Activated T-cell treated with anti-CD3 and anti-CD28 coated beads, Interleukin-2, amount 50 U/mL, for 4 hours (primary cell): ENCODE measurements around the gene DIPK1B. TPM values are rescaled to one million over a fixed set of nuclear protein-coding genes. Genes with fewer than 3 reads are reported as not detected.

ENCODE experiments used
- ATAC-seq, 2 donors: fragments of 200-7000 bp; cut with Tn5 transposase; one replicate each; pipeline ENCODE4 v1.10.0; 2021
- DNase-seq: peaks from one replicate; pipeline ENCODE4 v3.0.0-alpha.2; 2020
- H3K27me3 Mint-ChIP-seq: one replicate; pipeline ENCODE4 v1.8.0; 2021; ENCODE audit warnings: low read depth, mixed read lengths
- H3K36me3 Mint-ChIP-seq: one replicate; pipeline ENCODE4 v1.8.0; 2022; ENCODE audit warnings: mixed read lengths; ENCODE audit not compliant: insufficient read depth
- H3K4me1 Mint-ChIP-seq: one replicate; pipeline ENCODE4 v1.8.0; 2021; ENCODE audit warnings: low read depth, mixed read lengths
- H3K4me3 Mint-ChIP-seq: one replicate; pipeline ENCODE4 v1.8.0; 2021; ENCODE audit warnings: mild to moderate bottlenecking, moderate library complexity, mixed read lengths
- H3K9me3 Mint-ChIP-seq: one replicate; pipeline ENCODE4 v1.8.0; 2021; ENCODE audit warnings: mixed read lengths
- total RNA-seq, 3 donors: library from RNA; stranded (reverse); gene quantifications; one replicate each; pipeline ENCODE4 v1.2.1, GENCODE V29; 2021

Gene DIPK1B
- under 1 TPM in 2 of 3 donors, not detected in 1; 0.16 to 0.18 TPM for total RNA-seq

DNA sequence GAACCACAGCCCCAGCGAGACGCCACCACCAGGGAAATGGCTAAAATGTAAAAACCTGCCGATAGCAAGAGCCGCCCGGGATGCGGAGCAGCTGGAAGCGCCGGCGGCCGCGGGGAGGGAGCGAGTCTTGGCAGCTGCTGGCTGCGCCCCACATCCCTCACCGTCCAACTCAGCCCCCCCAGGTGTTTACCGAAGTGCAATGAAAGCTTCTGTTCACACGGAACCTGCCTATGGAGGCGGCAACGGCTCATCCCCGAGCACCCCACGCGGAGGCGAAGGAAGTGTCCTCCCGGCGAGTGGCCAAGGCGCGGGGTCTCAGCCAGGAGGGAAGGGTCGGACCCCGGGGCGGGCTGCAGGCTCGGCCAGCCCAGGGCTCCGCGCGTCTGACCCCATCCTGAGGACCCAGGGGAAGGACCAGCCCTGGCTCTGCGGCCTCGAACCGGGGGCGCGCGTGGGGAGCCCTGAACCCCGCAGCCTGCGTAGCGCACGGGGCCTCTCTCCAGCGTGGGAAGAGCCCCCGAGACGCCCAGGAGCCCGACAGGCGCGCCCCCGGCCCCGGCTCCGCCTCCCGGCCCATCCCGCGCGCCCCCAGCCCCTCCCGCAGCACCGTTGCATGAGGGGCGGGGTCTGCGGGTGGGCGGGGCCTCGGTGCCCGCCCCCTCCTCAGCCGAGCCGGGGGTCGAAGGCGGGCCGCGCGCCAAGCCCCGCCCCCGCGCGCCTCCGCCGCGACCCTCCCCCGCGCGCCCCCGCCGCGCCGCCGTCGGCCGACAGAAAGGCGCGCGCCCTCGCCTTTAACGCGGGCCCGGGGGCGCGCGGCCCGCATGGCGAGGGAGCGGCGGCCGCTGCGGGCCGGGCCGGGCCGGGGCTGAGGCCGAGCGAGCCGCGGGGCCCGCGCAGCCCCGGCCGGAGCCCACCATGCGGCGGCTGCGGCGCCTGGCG, at the start of gene DIPK1B:
Gene DIPK1B (plus strand): TSS at position 822 of the 939 bp plus-strand sequence. CDS start 94 bp downstream, at position 916.
- DNase-seq (no peak), ATAC-seq (peak; percentile 37 to 57)
- Mint-ChIP-seq H3K4me1 (peaks cover 5% of the 10 kb centered on the region), H3K9me3 (no peaks in the 10 kb centered on the region), H3K36me3 (no peaks in the 10 kb centered on the region), H3K4me3 (peak within 1 kb of the TSS; percentile 57), H3K27me3 (peaks cover 45% of the 10 kb centered on the region)

DNA sequence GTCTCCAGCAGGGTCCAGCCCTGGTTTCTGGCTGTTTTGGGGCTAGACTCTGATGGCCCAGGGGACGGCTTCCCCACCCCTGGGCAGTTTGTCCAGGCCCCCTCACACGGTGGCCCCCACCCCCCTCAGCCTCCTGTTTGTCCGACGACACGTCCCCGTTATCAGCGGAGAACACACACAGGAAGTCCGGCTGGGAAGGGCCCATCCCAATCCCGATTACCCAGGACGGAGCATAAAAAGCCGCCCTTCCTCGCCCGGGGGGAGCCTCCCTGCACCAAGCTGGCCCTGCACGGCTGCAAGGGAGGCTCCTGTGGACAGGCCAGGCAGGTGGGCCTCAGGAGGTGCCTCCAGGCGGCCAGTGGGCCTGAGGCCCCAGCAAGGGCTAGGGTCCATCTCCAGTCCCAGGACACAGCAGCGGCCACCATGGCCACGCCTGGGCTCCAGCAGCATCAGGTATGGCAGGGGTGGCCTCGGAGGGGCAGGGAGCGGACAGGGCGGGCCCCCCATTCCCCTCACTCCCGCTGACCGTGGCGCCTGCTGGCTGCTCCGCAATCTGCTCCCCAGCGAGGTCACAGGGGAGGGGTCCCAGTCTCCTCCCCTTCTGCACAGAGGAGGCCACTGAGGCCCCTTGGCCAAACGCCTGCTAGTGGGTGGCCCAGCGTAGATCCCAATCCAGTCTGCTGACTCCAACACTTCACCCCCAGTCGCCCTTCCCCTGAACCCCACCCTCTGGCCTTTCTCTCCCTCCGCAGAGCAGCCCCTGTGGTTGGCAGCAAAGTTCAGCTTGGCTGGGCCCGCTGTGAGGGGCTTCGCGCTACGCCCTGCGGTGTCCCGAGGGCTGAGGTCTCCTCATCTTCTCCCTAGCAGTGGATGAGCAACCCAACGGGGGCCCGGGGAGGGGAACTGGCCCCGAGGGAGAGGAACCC, 49.5 kb upstream of the DIPK1B start, which contains the start of gene EGFL7:
Gene EGFL7 (plus strand): TSS at position 261 of the 926 bp plus-strand sequence. CDS start 5,367 bp downstream, outside the sequence.
- peaks cover 10% of the 10 kb centered on the region for H3K4me1 Mint-ChIP-seq
- peaks cover 24% of the 10 kb centered on the region for H3K27me3 Mint-ChIP-seq
- no peak for DNase-seq
- H3K4me3 Mint-ChIP-seq: no peak within 1 kb of the TSS
- no peaks in the 10 kb centered on the region for H3K9me3 Mint-ChIP-seq
- ATAC-seq: no peak
- no peaks in the 10 kb centered on the region for H3K36me3 Mint-ChIP-seq

DNA sequence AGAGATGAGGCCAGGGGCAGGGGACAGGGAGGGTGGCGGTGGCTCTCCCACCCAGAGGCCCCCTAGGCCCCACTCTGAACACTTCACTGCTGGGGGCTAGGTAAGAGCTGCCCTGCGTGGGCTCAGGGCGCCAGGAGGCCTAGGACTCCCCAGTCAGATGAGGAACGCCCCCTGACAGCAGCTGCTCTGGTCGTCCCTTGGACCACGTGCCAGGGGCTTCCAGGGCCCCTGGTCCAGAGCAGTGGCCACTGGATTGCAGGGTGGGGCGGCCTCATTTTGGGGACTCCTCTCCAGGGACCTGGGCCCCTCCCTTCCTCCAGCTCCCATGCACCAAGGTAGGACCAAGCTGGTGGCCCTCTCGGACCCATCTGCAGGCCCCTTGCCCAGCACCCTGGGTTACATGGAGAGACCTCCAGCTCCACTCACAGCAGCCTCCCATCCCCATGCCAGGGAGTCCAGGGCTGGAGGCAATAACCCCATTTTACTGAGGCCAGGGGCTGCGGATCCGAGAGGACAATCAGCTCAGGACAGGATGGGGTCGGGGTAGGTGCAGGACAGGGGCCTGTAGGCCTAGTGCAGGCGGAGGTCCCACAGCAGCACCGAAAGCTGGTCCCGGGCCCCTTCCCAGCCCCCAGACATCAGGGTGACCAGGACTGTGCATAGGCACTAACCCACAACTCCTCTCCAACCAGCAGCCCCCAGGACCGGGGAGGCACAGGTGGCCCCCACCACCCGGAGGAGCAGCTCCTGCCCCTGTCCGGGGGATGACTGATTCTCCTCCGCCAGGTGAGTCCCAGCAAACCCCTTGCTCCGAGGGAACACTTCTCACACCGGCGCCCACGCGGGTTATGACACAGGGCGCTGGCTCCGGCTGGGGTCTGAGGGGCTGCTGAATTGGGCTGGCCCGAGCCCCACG, 48.1 kb upstream of the DIPK1B start:
- DNase-seq (no peak), ATAC-seq (no peak)
- H3K9me3 Mint-ChIP-seq: no peaks in the 10 kb centered on the region
- peaks cover 5% of the 10 kb centered on the region for H3K4me1 Mint-ChIP-seq
- H3K4me3 Mint-ChIP-seq: peak overlapping the region; percentile 75
- no peaks in the 10 kb centered on the region for H3K36me3 Mint-ChIP-seq
- H3K27me3 Mint-ChIP-seq: peaks cover 22% of the 10 kb centered on the region

DNA sequence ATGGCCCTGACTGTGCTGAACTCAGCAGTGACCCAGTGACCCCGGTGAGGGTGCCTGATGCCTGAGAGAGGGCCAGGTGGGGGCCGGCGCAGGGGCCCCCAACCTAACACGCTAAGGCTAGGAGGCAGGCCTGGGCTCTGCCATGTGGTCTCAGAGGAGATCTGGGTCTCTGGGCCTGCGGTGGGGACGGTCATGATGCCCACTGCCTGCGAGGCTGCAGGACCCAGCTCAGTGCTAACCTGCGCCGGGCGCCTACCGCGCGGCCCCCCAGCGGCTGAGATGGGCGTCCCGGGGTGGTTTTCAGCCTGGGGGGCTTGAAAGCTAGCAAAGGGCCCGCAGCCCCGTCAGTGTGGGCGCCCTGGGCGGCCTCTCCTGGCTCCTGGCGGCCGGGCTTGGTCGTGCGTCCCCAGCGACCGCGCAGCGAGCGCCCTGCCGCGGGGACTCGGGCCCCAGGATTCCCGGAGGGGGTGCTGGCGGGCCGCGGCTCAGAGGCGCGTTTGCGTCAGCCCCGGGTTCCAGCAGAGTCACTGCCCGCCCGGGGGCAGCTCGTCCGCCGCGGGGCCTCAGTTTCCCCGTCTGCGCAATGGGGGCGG, 47.2 kb upstream of the DIPK1B start:
- Mint-ChIP-seq H3K27me3 (peaks cover 25% of the 10 kb centered on the region), H3K9me3 (no peaks in the 10 kb centered on the region), H3K4me1 (peaks cover 5% of the 10 kb centered on the region), H3K4me3 (peak overlapping the region; percentile 75), H3K36me3 (no peaks in the 10 kb centered on the region)
- no peak for DNase-seq
- peak; percentile 55 to 58 for ATAC-seq

DNA sequence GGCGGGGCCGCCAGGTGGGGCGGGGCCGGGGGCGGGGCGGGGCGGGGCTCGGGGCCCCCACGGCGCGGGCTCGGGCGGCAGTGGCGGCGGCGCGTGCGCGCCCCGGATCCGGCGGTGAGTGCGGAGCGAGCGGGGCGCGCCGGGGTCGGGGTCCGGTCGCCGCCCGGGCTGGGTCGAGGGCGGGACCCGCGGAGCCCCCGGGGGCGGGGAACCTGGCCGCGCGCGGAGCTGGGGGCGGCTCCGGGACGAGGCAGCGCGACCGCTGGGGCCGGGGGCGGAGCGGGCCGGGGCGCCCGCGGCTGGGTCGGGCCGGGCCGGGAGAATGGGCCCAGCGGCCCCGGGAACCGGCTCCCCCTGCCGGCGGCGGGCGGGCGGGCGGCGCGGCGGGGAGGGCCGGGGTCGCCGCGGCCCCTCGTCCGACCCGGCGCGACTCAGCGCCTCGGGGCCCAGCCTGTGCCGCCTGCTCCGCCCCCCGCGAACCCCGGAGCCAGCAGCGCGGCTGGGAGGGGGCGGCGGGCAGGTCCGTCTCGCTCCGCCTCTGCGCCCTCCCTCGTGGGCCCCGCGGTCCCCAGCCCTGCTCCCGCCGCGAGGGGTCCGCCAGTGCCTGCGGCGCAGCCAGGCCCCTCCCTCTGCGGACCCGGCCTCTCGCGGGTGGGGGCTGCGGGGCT, 46.5 kb upstream of the DIPK1B start:
- peak; percentile 60 to 62 for ATAC-seq
- Mint-ChIP-seq H3K4me1 (peaks cover 5% of the 10 kb centered on the region), H3K9me3 (no peaks in the 10 kb centered on the region), H3K27me3 (peaks cover 25% of the 10 kb centered on the region), H3K4me3 (no peak overlapping the region), H3K36me3 (no peaks in the 10 kb centered on the region)
- DNase-seq: no peak

DNA sequence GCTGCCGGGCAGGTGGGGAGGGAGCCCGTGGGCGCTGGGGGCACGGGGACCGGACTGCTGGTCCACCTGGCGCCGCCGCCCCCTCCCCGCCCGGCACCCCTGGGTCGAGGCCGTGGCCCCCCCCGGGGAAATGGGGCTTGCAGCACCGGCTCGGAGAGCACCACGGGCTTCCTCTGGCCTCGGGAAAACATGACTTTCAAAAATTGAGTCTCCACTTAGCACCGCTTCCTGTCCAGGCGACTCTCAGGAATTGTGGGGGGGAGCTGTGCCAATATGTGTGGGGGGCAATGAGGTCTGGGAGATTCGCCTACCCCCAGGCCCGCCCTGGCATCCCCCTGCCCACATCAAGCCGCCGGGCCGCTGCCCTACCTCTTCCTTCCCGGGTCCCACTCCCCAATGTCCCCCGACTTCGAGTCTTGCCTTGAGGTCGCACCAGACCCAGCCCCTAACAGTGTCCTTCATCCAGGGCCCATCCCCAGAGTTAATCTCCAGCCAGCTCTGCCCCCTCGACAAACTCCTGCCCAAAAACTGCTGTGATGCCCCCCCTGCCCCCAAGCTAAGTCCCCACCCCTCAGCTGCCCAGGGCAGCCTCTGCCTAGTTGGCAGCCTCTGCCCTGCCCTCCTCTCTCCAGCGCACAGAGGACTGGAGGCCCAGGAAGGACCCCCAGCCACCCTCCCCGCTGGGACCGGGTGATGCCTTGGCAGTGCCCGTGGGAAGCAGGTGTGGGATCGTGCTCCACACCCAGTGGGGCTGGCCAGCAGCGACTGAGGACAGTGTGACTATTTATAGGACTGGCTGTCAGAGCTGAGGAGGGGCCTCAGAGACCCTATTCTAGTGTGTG, 45.8 kb upstream of the DIPK1B start:
- peaks cover 25% of the 10 kb centered on the region for H3K27me3 Mint-ChIP-seq
- H3K36me3 Mint-ChIP-seq: no peaks in the 10 kb centered on the region
- no peak for ATAC-seq
- peak overlapping the region; percentile 56 for H3K4me3 Mint-ChIP-seq
- H3K4me1 Mint-ChIP-seq: peaks cover 5% of the 10 kb centered on the region
- no peak for DNase-seq
- no peaks in the 10 kb centered on the region for H3K9me3 Mint-ChIP-seq

DNA sequence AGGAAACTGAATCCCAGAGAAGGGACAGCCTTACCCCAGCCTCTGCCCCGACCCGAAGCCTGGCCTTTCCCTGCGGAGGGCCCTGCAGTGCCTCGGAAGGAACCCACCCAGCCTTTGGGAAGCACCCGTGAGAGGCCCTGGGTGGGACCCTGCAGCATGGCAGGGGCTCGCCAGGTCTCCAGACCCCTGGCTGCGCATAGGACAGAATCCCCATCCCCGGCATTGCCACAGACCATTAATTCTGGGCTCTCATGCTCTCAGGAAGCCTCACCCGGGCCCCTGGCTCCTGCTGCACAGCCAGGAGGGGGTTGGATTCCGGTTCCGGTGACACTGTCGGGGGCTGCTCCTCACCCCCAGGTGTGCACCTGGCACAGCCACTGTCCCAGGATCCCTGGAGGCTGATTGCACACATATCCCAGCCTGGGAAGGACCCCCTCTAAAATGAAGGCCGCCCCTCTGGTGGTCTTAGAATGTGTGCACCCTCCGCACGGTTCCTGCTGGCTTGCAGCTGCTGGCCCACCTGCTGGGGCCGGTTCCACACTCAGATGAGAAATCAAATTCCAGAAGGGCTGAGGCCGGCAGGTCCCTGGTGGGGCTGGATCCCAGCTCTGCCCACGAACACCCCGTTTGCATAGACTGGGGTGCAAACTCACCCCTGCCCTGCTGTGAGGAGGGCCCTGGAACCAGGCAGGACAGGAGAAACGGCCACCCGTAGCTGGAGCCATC, 45.0 kb upstream of the DIPK1B start:
- DNase-seq: no peak
- no peaks in the 10 kb centered on the region for H3K36me3 Mint-ChIP-seq
- H3K9me3 Mint-ChIP-seq: no peaks in the 10 kb centered on the region
- H3K27me3 Mint-ChIP-seq: peaks cover 25% of the 10 kb centered on the region
- peaks cover 5% of the 10 kb centered on the region for H3K4me1 Mint-ChIP-seq
- no peak overlapping the region for H3K4me3 Mint-ChIP-seq
- no peak for ATAC-seq

DNA sequence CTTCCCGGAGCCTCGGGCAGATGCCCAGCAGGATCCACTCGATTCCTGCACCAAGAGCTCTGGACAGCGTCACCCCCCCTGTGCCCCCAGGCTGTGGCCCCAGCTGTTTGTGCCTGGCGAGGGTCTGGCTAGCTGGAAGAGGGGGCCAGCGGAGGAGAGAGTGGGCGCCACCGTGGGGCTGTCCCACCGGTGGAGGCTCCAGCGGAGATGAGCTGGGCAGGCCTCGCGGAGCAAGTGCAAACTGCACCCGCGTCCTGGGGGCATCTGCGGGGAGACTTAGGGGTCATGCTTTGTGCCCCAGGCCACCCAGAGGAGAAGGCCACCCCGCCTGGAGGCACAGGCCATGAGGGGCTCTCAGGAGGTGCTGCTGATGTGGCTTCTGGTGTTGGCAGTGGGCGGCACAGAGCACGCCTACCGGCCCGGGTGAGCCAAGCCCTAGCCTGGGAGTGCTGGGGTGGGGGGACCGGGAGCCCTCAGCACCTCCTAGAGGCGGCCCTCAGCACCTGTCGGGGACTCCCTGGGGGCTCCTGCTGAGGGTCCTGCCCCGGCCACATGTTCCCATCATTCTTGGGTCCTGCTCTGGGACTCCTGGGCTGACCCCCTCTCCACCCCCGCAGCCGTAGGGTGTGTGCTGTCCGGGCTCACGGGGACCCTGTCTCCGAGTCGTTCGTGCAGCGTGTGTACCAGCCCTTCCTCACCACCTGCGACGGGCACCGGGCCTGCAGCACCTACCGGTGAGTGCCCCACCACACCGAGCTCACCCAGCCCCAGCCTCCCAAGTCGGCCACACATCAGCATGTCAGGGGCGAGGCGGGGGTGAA, 44.2 kb upstream of the DIPK1B start:
- H3K9me3 Mint-ChIP-seq: no peaks in the 10 kb centered on the region
- H3K4me1 Mint-ChIP-seq: peaks cover 5% of the 10 kb centered on the region
- no peaks in the 10 kb centered on the region for H3K36me3 Mint-ChIP-seq
- H3K27me3 Mint-ChIP-seq: peaks cover 24% of the 10 kb centered on the region
- H3K4me3 Mint-ChIP-seq: no peak overlapping the region
- DNase-seq (no peak), ATAC-seq (no peak)

DNA sequence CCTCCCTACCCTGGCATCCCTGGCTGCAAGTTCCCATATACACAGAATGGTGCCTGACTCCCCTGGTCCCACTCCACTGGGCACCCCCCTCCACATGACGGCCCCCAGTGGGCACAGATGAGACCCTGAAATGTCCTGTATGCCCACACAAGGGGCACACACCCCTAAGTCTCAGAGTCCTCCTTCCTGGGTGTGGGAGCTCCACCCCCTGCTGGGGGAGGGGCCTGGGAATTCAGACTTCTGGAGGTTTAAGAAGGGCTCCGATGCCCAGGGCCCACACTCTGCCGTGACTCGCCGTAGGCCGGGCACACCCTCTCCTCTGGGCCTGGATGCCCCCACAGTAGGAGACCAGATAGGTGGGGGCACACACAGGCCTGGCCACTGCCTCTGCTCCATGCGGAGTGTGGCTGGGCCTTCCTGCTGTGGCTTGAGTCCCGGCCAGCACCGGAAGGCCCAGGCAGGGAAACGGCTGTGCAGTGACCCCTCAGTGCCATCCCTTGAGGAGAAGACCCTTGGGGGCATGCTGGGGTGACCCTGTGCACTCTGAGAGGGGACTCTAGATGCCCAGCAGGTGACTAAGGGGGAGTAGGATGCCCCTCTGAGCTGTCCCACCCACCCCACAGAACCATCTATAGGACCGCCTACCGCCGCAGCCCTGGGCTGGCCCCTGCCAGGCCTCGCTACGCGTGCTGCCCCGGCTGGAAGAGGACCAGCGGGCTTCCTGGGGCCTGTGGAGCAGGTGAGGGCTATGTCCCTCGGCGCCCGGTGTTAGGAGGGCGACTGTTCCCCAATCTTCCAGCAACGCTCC, 43.2 kb upstream of the DIPK1B start:
- Mint-ChIP-seq H3K4me3 (no peak overlapping the region), H3K4me1 (peaks cover 5% of the 10 kb centered on the region), H3K9me3 (no peaks in the 10 kb centered on the region), H3K27me3 (peaks cover 20% of the 10 kb centered on the region), H3K36me3 (no peaks in the 10 kb centered on the region)
- DNase-seq (no peak), ATAC-seq (no peak)

DNA sequence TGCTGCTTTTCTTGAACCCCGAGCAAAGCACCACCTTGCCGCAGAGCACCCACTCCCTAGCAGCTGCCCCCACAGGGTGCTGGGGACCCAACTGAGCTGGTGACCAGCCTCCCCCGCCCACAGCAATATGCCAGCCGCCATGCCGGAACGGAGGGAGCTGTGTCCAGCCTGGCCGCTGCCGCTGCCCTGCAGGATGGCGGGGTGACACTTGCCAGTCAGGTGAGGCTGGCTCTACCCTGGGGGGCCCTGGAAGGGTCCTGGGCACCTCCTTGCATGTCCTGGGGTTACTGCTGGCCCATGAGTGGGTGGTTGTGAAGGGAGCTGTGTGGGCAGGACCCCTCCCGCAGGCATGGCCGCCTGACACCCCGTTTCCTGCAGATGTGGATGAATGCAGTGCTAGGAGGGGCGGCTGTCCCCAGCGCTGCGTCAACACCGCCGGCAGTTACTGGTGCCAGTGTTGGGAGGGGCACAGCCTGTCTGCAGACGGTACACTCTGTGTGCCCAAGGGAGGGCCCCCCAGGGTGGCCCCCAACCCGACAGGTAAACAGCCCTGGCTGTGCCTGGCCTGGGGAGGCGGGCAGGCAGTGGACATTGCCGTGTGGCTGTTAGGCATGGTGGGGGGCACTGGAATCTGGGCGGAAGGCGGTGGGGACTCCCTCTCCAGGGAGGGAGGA, 42.4 kb upstream of the DIPK1B start:
- ATAC-seq: no peak
- Mint-ChIP-seq H3K36me3 (no peaks in the 10 kb centered on the region), H3K4me3 (no peak overlapping the region)

More for the DNA sequence above, 42.4 kb upstream of the DIPK1B start:
- no peak for DNase-seq
- Mint-ChIP-seq H3K4me1 (peaks cover 3% of the 10 kb centered on the region), H3K9me3 (no peaks in the 10 kb centered on the region), H3K27me3 (peaks cover 17% of the 10 kb centered on the region)
